Measurements from ENCODE around the gene GRAP2.

DNA sequence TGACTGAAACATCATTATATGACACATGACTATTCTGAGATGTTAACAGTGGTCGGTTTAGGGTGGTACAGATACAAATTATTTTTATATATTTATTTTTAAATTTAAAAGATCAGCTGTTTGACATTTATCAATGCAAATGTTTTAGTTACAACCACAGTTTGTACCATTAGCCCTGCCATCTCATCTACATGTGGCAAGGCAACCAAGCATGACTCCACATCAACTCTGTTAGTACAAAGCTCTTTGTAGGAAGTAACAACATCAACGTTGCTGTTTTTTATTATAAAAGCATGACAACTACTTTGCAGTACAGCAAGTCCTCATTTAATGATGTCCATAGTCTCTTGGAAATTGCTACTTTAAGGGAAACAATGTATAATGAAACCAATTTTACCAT, 48.1 kb upstream of the GRAP2 start:
- TF ChIP-seq CTCF (IDR thresholded peaks at IDR 0.05) (no peak), POLR2A (IDR thresholded peaks at IDR 0.05) (no peak), EP300 (IDR thresholded peaks at IDR 0.05) (no peak), POLR2AphosphoS5 (IDR thresholded peaks at IDR 0.05) (no peak)

Measured in gastroesophageal sphincter (tissue), 3 donors.